ENCODE measurements around the gene TFCP2L1. TPM values are rescaled to one million over a fixed set of nuclear protein-coding genes. Genes with fewer than 3 reads are reported as not detected.

The TFCP2L1 gene
- total RNA-seq, 1 experiment from 2014 or later: 1.8 TPM

GRCh38 chr2:121191191-121192170, 93.5 kb downstream of the TFCP2L1 start:
- no peak overlapping the region for H4K8ac ChIP-seq (replicated peaks; ENCODE audit: insufficient read length, low read depth, low read length)
- no peak overlapping the region for H4K5ac ChIP-seq (ENCODE audit: insufficient read length, low read depth, low read length)
- no peak for DNase-seq
- H3K14ac ChIP-seq (ENCODE audit: insufficient read depth, low read length): no peak overlapping the region
- H3K9me3 ChIP-seq (ENCODE audit: control insufficient read depth, low read depth, low read length): no peaks in the 10 kb centered on the region
- H3K9me3 Mint-ChIP-seq: no peaks in the 10 kb centered on the region
- no peak overlapping the region for H3K27ac ChIP-seq (ENCODE audit: insufficient read length, low read depth, low read length)
- H2BK15ac ChIP-seq (ENCODE audit: low read depth, low read length): no peak overlapping the region
- peaks cover 7% of the 10 kb centered on the region for H3K27me3 Mint-ChIP-seq (ENCODE audit: low read depth)
- no peak overlapping the region for H4K91ac ChIP-seq (ENCODE audit: insufficient read length, low read depth, low read length)
- peaks cover 15 to 16% of the 10 kb centered on the region in 2 experiments for H3K4me1 Mint-ChIP-seq
- H3K23me2 ChIP-seq (ENCODE audit: insufficient read length, low read depth, low read length, poor library complexity, severe bottlenecking): no peaks in the 10 kb centered on the region
- no peaks in the 10 kb centered on the region for H3K79me1 ChIP-seq (ENCODE audit: insufficient read depth, low read depth, low read length, poor library complexity, severe bottlenecking)
- H3K23ac ChIP-seq (ENCODE audit: insufficient read length, low read depth, low read length): no peak overlapping the region
- no peak overlapping the region for H3K56ac ChIP-seq (ENCODE audit: insufficient read length, low read depth, low read length)
- H3K4me3 Mint-ChIP-seq: no peak overlapping the region
- H3K4me1 ChIP-seq (ENCODE audit: insufficient read depth, low read length): no peaks in the 10 kb centered on the region
- no peak overlapping the region for H2BK20ac ChIP-seq (ENCODE audit: low read depth, low read length, poor library complexity, severe bottlenecking)
- no peaks in the 10 kb centered on the region for H3K27me3 ChIP-seq (ENCODE audit: insufficient read depth, low read length)
- no peak overlapping the region for H3K4me2 ChIP-seq (ENCODE audit: insufficient read depth, insufficient read length, low read length)
- H3K18ac ChIP-seq (ENCODE audit: insufficient read length, low read depth, low read length): no peak overlapping the region
- H2BK12ac ChIP-seq (ENCODE audit: insufficient read length, low read depth, low read length): no peak overlapping the region
- H3K9ac ChIP-seq (ENCODE audit: extremely low read depth, insufficient read length, low read length): no peak overlapping the region
- no CpG with 5 or more reads among the region's 25 CpGs for WGBS (ENCODE audit: extremely low coverage, insufficient read length, low lambda C conversion rate)
- H3K36me3 Mint-ChIP-seq (ENCODE audit: insufficient read depth in 1 of 3, low read depth in 3 of 3): no peaks in the 10 kb centered on the region; a peak in 1 of 7 replicates
- no peak for TF ChIP-seq CTCF (conservative IDR thresholded peaks at IDR 0.05)
- no peak overlapping the region for H2AFZ ChIP-seq (ENCODE audit: low read length)
- no peak overlapping the region for H3T11ph ChIP-seq (ENCODE audit: low read length)
- no peak overlapping the region for H2BK120ac ChIP-seq (ENCODE audit: low read depth, low read length, poor library complexity, severe bottlenecking)
- no peak overlapping the region for H3K27ac Mint-ChIP-seq
- H4K20me1 ChIP-seq (ENCODE audit: control insufficient read depth, insufficient read depth, insufficient read length): no peaks in the 10 kb centered on the region
- no peak overlapping the region for H2BK5ac ChIP-seq (ENCODE audit: insufficient read length, low read length)
- H2AK5ac ChIP-seq (ENCODE audit: insufficient read length, low read length): no peak overlapping the region
- H3K79me2 ChIP-seq (ENCODE audit: insufficient read depth, low read length): no peaks in the 10 kb centered on the region
- no peak overlapping the region for H3K4ac ChIP-seq (ENCODE audit: low read depth, low read length)

All from H9 (cell line).